ENCODE results near the gene ASNS. TPM values are rescaled to one million over a fixed set of nuclear protein-coding genes. Genes with fewer than 3 reads are reported as not detected.
"Not testable (repeated sequence)": the region's sequence is repeated elsewhere in the genome, so short reads cannot be mapped to it uniquely, and the experiment has no call there.

Gene ASNS, protein sequence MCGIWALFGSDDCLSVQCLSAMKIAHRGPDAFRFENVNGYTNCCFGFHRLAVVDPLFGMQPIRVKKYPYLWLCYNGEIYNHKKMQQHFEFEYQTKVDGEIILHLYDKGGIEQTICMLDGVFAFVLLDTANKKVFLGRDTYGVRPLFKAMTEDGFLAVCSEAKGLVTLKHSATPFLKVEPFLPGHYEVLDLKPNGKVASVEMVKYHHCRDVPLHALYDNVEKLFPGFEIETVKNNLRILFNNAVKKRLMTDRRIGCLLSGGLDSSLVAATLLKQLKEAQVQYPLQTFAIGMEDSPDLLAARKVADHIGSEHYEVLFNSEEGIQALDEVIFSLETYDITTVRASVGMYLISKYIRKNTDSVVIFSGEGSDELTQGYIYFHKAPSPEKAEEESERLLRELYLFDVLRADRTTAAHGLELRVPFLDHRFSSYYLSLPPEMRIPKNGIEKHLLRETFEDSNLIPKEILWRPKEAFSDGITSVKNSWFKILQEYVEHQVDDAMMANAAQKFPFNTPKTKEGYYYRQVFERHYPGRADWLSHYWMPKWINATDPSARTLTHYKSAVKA
- total RNA-seq (2014; rRNA removed; shearing (Covaris generic)): 378 and 379 TPM in 2 replicates
- polyA plus RNA-seq (2014; cell fraction: nucleus; rRNA removed): 276 and 290 TPM in 2 replicates

DNA sequence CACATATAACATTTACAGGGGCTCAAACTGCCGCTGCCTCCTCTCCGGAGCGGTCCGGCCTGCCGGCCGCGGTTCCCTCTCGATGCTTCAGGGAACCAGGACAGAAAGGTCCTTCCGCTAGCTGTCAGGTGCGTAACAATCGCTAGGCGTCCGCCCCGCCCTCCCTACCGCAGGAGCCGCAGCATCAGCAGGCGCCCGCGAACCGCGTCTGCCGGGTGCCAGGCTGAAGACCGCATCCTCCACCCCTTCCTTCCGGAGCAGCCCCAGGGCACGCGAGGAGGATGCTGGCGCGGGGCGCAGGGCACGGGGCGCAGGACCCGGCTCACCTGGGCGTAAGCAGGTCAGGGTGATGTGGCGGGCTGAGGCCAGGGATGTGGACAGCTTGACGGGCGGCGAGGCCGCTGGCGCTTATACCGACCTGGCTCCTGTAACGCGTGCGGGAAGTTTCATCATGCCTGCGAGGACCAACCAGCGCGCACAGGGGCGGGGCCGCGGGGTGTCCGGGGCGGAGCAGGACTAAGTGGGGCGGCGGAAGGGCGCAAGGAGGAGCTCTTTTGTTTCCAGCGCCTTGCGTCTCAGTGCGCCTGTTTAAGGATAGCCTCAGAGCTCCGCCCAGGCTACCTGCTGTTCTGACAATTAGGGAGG is at the start of gene ASNS:
Gene ASNS, minus strand, starts transcription at position 384 of the 645 bp plus-strand sequence. CDS start 3,252 bp downstream, outside the sequence.
- DNase-seq (ENCODE audit: extremely low read depth, low read depth): peak; percentile 96

DNA sequence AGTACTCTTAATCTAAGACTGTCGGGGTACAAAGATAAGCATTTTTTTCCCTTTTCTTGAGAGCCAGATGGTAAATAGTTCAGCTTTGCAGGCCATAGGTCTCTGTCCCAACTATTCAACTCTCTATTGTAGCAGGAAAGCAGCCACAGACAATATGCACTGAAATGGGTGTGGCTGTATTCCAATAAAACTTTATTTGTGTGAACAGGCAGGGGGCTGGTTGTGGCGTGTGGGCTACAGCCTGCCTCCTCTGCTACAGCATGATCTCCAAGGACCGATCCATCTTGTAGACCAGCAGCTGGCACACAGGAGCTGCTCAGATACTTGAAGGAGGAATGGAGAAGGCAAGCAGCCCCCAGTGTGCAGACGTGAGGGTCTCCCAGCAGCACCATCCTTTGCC is 49.0 kb upstream of the ASNS start:
- DNase-seq (ENCODE audit: extremely low read depth, low read depth): not testable (repeated sequence)

DNA sequence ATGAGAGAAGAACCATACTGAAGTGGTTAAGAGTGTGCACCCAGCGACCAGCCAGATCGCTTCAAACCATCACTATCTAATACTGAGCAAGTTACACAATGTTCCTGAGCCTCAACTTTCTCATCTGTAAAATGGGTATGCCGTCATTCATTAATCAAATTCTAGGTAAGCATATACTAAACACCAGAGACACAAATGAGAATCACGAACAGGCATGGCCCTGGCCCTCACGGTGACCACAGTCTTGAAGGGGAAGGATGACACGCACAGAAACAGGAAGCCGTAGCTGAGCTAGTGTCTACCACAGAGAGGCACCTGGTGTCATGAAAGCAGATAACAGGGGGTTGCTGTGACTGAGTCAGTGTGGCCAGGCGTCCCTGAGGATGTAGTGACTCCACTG is 43.1 kb upstream of the ASNS start:
- DNase-seq (ENCODE audit: extremely low read depth, low read depth): not testable (repeated sequence)

DNA sequence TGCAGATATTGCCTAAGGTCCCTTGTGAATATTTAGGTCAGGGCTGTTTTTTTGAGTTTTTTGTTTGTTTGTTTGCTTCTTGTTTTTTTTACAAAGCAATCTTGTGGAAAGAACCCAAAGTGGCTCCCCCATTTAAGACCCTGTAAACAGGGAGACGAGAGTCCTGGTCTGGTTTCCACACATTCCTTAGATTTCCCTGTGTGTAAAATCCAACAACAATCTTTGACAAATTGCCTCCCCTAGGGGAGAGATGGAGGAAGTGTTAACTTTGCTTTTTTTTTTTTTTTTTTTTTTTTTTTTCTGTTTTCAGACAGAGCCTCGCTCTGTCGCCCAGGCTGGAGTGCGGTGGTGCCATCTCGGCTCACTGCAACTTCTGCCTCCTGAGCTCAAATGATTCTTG is 40.1 kb upstream of the ASNS start:
- not testable (repeated sequence) for DNase-seq (ENCODE audit: extremely low read depth, low read depth)

DNA sequence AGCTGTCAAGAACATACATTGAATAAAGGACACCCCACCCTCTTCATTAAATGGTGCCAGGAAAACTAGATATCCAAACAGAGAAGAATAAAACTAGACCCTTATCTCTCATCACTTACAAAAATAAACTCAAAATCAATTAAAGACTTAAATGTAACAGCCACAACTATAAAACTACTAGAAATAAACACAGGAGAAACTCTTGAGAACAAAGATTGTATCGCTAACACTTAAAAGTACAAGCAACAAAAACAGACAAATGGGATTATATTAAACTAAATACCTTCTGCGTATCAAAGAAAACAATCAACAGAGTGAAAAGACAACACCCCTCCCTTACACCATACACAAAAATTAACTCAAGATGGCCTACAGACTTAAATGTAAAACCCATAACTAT is 24.7 kb upstream of the ASNS start:
- not testable (repeated sequence) for DNase-seq (ENCODE audit: extremely low read depth, low read depth)

DNA sequence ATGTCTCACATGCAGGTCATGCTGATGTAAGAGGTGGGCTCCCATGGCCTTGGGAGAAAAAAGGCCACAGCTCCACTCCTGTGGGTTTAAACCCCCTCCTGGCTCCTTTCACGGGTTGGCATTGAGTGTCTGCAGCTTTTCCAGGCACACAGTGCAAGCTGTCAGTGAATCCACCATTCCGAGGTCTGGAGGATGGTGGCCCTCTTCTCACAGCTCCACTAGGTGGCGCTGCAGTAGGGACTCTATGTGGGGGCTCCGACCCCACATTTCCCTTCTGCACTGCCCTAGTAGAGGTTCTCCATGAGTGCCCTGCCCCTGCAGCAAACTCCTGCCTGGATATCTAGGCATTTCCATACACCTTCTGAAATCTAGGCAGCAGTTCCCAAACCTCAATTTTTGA is 19.5 kb upstream of the ASNS start:
- not testable (repeated sequence) for DNase-seq (ENCODE audit: extremely low read depth, low read depth)

DNA sequence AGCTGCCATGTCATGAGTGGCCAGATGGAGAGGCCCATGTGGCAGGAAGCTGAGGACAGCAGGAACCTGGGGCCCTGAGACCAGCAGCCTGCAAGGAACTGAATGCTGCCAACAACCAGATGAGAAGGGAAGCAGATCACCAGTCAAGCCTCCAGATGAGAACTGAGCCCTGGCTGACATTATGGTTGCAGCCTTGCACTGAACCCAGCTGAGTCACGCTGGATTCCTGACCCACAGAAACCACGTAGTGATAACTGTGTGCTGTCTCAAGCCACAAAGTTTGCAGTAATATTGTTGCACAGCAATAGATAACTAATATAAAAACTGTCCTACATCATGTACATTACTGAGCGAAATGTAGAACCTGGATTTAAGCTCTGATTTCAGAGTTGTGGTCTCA is 7.3 kb upstream of the ASNS start:
- DNase-seq (ENCODE audit: extremely low read depth, low read depth): not testable (repeated sequence)

DNA sequence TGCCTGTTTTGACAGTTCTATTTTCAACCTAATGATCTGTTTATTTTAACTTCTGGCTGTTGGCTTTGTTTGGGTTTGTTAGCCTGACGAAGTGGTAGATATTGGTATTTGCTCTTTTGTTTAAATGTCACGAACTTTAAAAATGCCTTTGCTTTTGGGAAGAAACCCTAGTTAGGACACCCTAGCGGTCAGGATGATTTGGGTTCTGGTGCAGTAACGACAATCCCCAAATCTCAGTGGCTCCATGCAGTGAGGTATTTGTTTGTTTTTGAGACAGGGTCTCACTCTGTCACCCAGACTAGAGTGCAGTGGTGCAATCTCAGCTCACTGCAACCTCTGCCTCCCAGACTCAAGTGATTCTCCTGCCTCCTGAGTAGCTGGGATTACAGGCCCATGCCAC is 2.7 kb upstream of the ASNS start:
- DNase-seq (ENCODE audit: extremely low read depth, low read depth): not testable (repeated sequence)

DNA sequence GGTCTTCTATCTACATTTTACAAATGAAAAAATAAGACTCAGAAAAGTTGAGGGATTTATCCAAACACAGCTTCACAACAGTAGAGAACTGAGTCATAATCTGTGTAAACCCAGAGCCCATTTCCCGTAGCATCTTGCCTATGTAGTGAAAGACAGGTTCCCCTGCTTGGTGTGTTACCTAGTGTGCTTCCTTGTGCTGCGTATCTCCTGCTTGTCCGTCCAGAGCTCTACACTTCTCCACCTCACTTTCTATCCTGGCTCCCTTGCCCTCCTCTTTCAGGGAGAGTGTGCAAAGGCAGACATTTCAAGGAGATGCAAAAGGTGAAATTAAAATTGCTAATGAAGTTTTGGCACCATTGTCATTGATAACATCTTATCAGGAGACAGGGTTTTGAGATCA is 1.4 kb upstream of the ASNS start:
- no peak for DNase-seq (ENCODE audit: extremely low read depth, low read depth)

DNA sequence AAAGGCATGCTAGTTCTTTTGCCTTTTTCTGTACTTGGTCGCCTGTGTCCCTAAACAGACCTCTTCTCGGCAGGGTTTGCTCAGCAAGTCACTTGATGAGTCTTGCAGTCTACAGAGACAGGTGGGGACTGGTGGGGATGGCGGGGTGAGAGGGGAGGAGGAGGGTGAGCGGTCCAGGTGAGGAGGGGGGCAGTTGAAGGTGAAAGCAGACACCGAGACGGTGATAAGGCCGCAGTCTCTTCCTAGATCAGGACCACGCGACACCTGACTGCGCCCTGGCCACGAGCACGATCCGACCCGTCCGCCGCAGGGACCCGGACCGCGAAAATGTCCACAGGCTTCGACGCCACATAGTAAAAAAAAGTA is 566 bp downstream of the ASNS start:
- DNase-seq (ENCODE audit: extremely low read depth, low read depth): no peak

DNA sequence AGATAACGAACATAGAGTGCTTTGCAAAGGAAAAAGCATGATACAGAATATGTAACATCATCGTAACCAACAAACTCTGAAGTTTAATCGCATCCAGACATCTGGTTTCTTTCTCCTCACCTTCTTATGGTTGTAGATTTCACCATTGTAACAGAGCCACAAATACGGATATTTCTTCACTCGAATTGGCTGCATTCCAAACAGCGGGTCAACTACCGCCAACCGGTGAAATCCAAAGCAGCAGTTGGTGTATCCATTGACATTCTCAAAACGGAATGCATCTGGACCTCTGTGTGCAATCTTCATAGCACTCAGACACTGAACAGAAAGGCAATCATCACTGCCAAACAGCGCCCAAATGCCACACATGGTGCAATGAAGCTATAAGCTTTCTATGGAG is 3.4 kb downstream of the ASNS start:
- no peak for DNase-seq (ENCODE audit: extremely low read depth, low read depth)

DNA sequence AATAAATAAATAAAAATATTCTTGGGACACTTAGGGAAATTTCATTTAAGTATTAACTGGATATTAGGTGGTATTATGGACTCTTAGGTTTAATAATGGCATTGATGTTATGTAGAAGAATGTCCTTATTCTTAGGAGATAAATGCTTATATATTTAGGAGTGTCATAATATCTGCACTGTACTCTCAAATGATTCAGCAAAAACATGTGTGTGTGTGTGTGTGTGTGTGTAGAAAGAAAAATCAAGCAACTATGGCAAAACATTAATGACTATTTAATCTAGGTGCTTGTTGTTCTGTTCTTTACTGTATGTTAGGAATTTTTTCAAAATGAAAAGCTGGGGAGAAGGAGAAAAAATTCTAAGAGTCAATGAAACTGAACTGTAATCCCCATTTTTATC is 3.9 kb downstream of the ASNS start:
- no peak for DNase-seq (ENCODE audit: extremely low read depth, low read depth)

DNA sequence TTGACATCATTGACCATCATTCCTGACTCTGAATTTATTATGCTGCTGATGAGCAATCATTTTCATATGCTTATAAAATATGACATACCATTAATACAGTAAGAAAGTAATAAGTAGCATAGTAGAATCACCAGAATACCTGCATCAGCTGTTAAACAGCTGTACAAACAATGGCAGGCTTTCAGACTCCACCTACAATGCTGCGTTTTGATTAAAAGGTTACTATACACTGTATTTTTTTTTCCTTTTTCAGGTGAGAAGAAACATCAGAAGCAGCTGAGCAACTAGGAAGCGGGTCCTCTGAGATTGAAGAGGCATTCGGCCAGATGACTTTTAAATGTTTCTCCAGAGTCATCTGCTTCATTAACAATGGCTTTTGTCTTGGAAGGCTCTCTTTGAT is 7.1 kb downstream of the ASNS start:
- DNase-seq (ENCODE audit: extremely low read depth, low read depth): no peak

DNA sequence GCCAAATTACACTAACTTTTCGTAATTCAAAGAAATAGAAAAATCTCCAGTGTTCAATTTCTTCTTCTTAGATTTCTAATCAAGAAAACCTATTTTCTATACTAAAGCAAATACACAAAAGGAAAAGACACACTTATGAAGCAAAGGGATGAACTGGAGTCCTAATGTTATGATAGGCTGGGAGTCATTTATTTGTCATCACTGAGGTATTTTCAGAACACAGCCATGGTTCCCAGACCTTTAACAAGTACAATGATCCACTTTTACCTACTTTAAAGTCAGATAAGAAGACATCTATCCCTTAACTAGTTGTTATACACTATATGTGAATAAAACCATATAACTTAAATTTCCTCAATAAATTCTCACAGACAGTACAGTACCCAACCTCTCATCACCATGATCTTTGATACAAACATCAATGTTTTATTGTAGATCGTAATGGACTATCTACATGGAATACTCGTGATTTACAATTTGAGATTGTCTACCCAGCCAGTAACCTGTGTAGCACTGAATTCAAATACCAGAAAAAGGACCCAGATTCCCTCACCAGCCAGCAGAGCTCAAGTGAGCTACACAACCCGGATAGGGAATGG is 12.5 kb downstream of the ASNS start:
- DNase-seq (ENCODE audit: extremely low read depth, low read depth): no peak

DNA sequence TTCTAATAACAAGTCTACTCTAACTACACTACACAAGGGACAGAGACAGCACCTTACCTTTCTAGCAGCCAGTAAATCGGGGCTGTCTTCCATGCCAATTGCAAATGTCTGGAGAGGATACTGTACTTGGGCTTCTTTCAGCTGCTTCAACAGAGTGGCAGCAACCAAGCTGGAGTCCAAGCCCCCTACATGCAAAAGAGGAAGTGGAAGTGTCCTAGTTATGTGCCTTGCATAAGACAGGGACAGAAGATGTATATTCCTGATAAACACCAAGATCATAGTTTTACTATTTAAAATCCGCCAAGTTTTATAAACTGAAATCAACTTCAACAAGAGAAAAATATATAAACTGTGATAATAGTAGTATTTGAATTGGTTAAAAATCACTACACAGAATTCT is 14.0 kb downstream of the ASNS start:
- no peak for DNase-seq (ENCODE audit: extremely low read depth, low read depth)

DNA sequence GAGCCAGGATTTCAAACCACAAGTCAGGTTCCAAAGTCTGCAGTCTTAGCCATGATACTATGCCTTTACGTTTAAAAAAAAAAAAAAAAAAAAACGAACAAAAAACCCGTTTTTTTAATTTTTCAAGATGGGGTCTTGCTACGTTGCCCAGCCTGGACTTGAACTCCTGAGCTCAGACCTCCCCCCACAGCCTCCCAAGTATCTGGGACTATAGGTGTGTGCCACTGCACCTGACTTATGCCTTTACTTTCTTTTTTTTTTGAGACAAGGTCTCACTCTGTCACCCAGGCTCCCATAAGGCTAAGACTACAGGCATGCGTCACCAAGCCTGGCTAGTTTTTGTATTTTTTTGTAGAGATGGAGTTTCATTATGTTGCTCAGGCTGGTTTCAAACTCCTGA is 14.7 kb downstream of the ASNS start:
- DNase-seq (ENCODE audit: extremely low read depth, low read depth): no peak

DNA sequence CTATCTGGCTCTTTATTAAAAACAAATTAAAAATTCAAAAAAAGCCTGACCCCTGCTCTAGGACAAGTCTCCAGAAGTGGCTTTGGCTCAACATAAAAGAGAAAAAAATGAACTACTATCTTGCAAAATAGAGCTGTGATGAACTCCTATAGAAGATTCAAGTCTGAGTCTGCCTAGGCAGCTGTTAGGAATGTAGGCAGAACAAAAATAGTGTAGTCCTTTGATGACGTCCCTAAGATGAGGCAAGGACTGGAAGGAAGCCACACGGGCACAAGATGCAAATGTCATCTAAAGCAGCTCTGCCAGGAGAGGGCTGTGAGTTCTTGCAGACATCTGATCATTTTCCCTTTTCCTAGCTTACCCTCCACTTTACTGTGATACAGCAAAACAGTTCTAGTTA is 20.5 kb downstream of the ASNS start:
- no peak for DNase-seq (ENCODE audit: extremely low read depth, low read depth)

DNA sequence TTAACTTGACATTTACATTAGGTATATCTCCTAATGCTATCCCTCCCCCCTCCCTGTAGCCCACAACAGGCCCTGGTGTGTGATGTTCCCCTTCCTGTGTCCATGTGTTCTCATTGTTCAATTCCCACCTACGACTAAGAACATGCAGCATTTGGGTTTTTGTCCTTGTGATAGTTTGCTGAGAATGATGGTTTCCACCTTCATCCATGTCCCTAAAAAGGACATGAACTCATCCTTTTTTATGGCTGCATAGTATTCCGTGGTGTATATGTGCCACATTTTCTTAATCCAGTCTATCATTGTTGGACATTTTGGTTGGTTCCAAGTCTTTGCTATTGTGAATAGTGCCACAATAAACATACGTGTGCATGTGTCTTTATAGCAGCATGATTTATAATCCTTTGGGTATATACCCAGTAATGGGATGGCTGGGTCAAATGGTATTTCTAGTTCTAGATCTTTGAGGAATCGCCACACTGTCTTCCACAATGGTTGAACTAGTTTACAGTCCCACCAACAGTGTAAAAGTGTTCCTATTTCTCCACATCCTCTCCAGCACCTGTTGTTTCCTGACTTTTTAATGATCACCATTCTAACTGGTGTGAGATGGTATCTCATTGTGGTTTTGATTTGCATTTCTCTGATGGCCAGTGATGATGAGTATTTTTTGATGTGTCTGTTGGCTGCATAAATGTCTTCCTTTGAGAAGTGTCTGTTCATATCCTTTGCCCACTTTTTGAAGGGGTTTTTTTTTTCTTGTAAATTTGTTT is 21.8 kb downstream of the ASNS start:
- not testable (repeated sequence) for DNase-seq (ENCODE audit: extremely low read depth, low read depth)

DNA sequence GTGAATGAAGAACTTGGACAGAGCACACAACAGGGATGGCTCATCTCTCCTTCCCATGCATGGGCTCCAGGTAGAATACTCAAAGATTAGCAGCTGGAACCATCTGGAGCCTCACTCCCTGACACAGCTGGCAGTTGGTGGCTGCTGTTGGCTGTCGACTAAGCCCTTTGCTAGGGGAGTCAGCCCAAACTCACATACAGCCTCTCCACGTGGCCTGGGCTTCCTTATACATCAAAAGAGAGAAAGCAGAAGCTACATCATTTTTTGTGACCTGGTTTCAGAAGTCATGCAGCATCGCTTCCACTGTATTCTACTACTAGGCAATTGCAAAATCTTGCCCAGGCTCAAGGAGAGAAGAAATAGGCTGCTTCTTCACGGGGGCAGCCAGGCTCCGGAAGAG is 24.4 kb downstream of the ASNS start:
- DNase-seq (ENCODE audit: extremely low read depth, low read depth): no peak

DNA sequence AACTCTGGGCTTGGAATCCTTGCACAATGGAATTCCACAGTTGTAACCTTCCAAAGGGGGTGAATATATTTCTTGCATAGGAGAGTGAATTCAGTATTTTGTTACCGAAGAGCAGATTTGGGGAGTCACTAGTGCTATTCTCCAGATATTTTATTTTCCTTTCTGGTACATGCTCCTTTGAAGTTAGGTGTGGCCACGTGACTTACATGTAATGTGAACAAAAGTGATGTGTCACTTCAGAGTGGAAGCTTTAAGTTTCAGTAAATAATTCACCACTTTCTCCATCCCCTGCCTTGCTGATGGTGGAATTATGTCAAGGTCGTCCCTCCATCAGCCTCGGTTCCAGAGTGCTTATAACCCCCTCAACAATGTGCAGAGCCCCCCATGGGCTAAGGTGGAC is 25.3 kb downstream of the ASNS start:
- no peak for DNase-seq (ENCODE audit: extremely low read depth, low read depth)

Measured in NCI-H460 (cell line).